SU-DHL-6 (cell line): ENCODE measurements around the gene PAH.

Experiments used
- H2AFZ ChIP-seq: fragments of 200-600 bp; sonication (generic); 2 replicates; pipeline ENCODE4 v1.6.1; 2014; ENCODE audit warnings: low read depth, mild to moderate bottlenecking, moderate library complexity, mixed read lengths, antibody characterized with exemption, low read length; ENCODE audit not compliant: severe bottlenecking
- H3F3A ChIP-seq: fragments of 200-600 bp; shearing (Covaris generic); 2 replicates; pipeline ENCODE4 v1.6.0; 2016; ENCODE audit warnings: antibody characterized with exemption, mild to moderate bottlenecking; ENCODE audit not compliant: insufficient read depth
- H3K27ac ChIP-seq: fragments of 200-600 bp; sonication (generic); 2 replicates; pipeline ENCODE4 v1.5.1; 2016; ENCODE audit warnings: low read depth, mild to moderate bottlenecking, low read length, moderate library complexity, mixed read lengths
- H3K27me3 ChIP-seq: fragments of 200-600 bp; sonication (generic), shearing (Covaris generic); 2 replicates; pipeline ENCODE4 v1.6.0; 2014; ENCODE audit warnings: mild to moderate bottlenecking, low read length
- H3K36me3 ChIP-seq: fragments of 200-600 bp; sonication (generic); 2 replicates; pipeline ENCODE4 v1.6.1; 2014; ENCODE audit warnings: mild to moderate bottlenecking, low read length, mixed read lengths
- H3K4me2 ChIP-seq: fragments of 300-600, 200-600 bp; shearing (Covaris generic), sonication (generic); 2 replicates; pipeline ENCODE4 v1.6.0; 2014; ENCODE audit warnings: low read length, low read depth, mild to moderate bottlenecking; ENCODE audit not compliant: poor library complexity, severe bottlenecking
- H3K4me3 ChIP-seq: fragments of 200-600 bp; sonication (generic); 2 replicates; pipeline ENCODE4 v1.5.1; 2014; ENCODE audit warnings: antibody characterized with exemption, low read length, mild to moderate bottlenecking, mixed read lengths; ENCODE audit not compliant: insufficient read depth, poor library complexity, severe bottlenecking
- H3K79me2 ChIP-seq: fragments of 200-600 bp; sonication (generic); 2 replicates; pipeline ENCODE4 v1.6.1; 2014; ENCODE audit warnings: mild to moderate bottlenecking, low read length, moderate library complexity; ENCODE audit not compliant: insufficient read depth
- H3K9ac ChIP-seq: fragments of 200-600 bp; sonication (generic); 2 replicates; pipeline ENCODE4 v1.7.0; 2014; ENCODE audit warnings: mild to moderate bottlenecking, low read length
- H3K9me2 ChIP-seq: fragments of 200-600 bp; sonication (generic); replicated peaks from 2 replicates; pipeline ENCODE4 v1.6.1; 2014; ENCODE audit warnings: low read length; ENCODE audit not compliant: insufficient read depth
- H3K9me3 ChIP-seq: fragments of 200-600 bp; sonication (generic); 2 replicates; pipeline ENCODE4 v1.6.1; 2014; ENCODE audit warnings: low read length, mixed read lengths; ENCODE audit not compliant: insufficient read depth
- H4K20me1 ChIP-seq: fragments of 200-600 bp; sonication (generic); 2 replicates; pipeline ENCODE4 v1.6.1; 2014; ENCODE audit warnings: low read depth, mild to moderate bottlenecking, antibody characterized with exemption, low read length, moderate library complexity, mixed read lengths
- CTCF ChIP-seq: fragments of 200-600 bp; sonication (generic); IDR thresholded peaks from one replicate; pipeline ENCODE4 v1.5.1; 2017; ENCODE audit warnings: antibody characterized with exemption, mild to moderate bottlenecking, low read length, moderate library complexity; ENCODE audit not compliant: insufficient read depth, poor library complexity, severe bottlenecking
- EZH2phosphoT487 ChIP-seq: fragments of 200-600 bp; sonication (generic), shearing (Covaris generic); conservative IDR thresholded peaks from 2 replicates; pipeline ENCODE4 v1.6.1; 2018; ENCODE audit warnings: mild to moderate bottlenecking, antibody characterized with exemption, low read length, moderate library complexity, mixed read lengths

Gene PAH

GRCh38 chr12:102912258-102912657 is 4.8 kb downstream of the PAH start:
- TF ChIP-seq EZH2phosphoT487 (no peak), CTCF (no peak)
- H3K4me2 ChIP-seq = no peak overlapping the region
- no peaks in the 10 kb centered on the region for H3K9me2 ChIP-seq
- H3F3A ChIP-seq = no peaks in the 10 kb centered on the region
- H3K79me2 ChIP-seq = no peaks in the 10 kb centered on the region
- no peaks in the 10 kb centered on the region for H3K27me3 ChIP-seq
- no peaks in the 10 kb centered on the region for H3K36me3 ChIP-seq
- H3K9ac ChIP-seq = no peak overlapping the region
- no peaks in the 10 kb centered on the region for H4K20me1 ChIP-seq
- H3K27ac ChIP-seq = no peak overlapping the region
- H3K9me3 ChIP-seq = no peaks in the 10 kb centered on the region
- no peak overlapping the region for H2AFZ ChIP-seq
- no peak overlapping the region for H3K4me3 ChIP-seq

GRCh38 chr12:102911320-102911719 is 5.7 kb downstream of the PAH start:
- Histone ChIP-seq H3K27ac (no peak overlapping the region), H3K27me3 (no peaks in the 10 kb centered on the region), H3K9me2 (no peaks in the 10 kb centered on the region), H3K9ac (no peak overlapping the region), H3K9me3 (no peaks in the 10 kb centered on the region), H3K36me3 (no peaks in the 10 kb centered on the region), H3K4me2 (no peak overlapping the region), H3F3A (no peaks in the 10 kb centered on the region), H3K4me3 (no peak overlapping the region), H3K79me2 (no peaks in the 10 kb centered on the region), H4K20me1 (no peaks in the 10 kb centered on the region), H2AFZ (no peak overlapping the region)
- TF ChIP-seq CTCF (no peak), EZH2phosphoT487 (no peak)

GRCh38 chr12:102910792-102911191 is 6.3 kb downstream of the PAH start:
- Histone ChIP-seq H2AFZ (no peak overlapping the region), H3K36me3 (no peaks in the 10 kb centered on the region), H3K4me2 (no peak overlapping the region), H3K4me3 (no peak overlapping the region), H3K9me3 (no peaks in the 10 kb centered on the region), H3K27me3 (no peaks in the 10 kb centered on the region), H3K79me2 (no peaks in the 10 kb centered on the region), H4K20me1 (no peaks in the 10 kb centered on the region), H3F3A (no peaks in the 10 kb centered on the region), H3K9ac (no peak overlapping the region), H3K27ac (no peak overlapping the region), H3K9me2 (no peaks in the 10 kb centered on the region)
- TF ChIP-seq EZH2phosphoT487 = no peak
- no peak for TF ChIP-seq CTCF

GRCh38 chr12:102910137-102910536 is 6.9 kb downstream of the PAH start:
- Histone ChIP-seq H3K79me2 (no peaks in the 10 kb centered on the region), H3K27me3 (no peaks in the 10 kb centered on the region), H4K20me1 (no peaks in the 10 kb centered on the region), H2AFZ (no peak overlapping the region), H3K9me2 (no peaks in the 10 kb centered on the region), H3K36me3 (no peaks in the 10 kb centered on the region), H3K9ac (no peak overlapping the region), H3K9me3 (no peaks in the 10 kb centered on the region), H3F3A (no peaks in the 10 kb centered on the region), H3K4me2 (no peak overlapping the region), H3K27ac (no peak overlapping the region), H3K4me3 (no peak overlapping the region)
- TF ChIP-seq CTCF = no peak
- no peak for TF ChIP-seq EZH2phosphoT487
